ENCODE measurements around the gene HSD11B2. TPM values are rescaled to one million over a fixed set of nuclear protein-coding genes. Genes with fewer than 3 reads are reported as not detected.

HSD11B2 gene
- total RNA-seq, 1 experiment from 2014 or later = 9.7 TPM

GRCh38 chr16:67432506-67432890 lies 1.6 kb downstream of the HSD11B2 start:
- no TSS peak for BruUV-seq (replicated peaks)
- intact Hi-C loops (cut with micrococcal nuclease) = no loop called here
- no peak for DNase-seq (ENCODE audit: low read depth, low spot score)
- Histone ChIP-seq H3K79me2 (ENCODE audit: insufficient read depth, low read length) (no peaks in the 10 kb centered on the region), H2AFZ (ENCODE audit: low read depth, low read length, poor library complexity, severe bottlenecking) (no peak overlapping the region), H3K9me2 (ENCODE audit: insufficient read depth) (no peaks in the 10 kb centered on the region), H3K36me3 (ENCODE audit: control insufficient read depth in 1 of 2, insufficient read depth in 2 of 2, low read length in 2 of 2) (no peaks in the 10 kb centered on the region), H3K27me3 (ENCODE audit: insufficient read depth, low read length) (no peaks in the 10 kb centered on the region), H3K9me3 (ENCODE audit: control insufficient read depth in 1 of 2, insufficient read depth in 1 of 2, low read depth in 1 of 2, low read length in 2 of 2) (no peaks in the 10 kb centered on the region), H3K4me3 (replicated peaks in 1 of 2; ENCODE audit: low read depth in 1 of 2, low read length in 2 of 2) (no peak overlapping the region), H3K27ac (ENCODE audit: low read depth, low read length) (no peak overlapping the region), H3K4me1 (ENCODE audit: control insufficient read depth in 1 of 2, insufficient read depth in 2 of 2, low read length in 2 of 2) (peaks cover 6 to 44% of the 10 kb centered on the region in 2 experiments; a peak in 3 of 4 replicates), H4K20me1 (ENCODE audit: insufficient read depth) (no peaks in the 10 kb centered on the region), H3K9ac (ENCODE audit: low read length) (no peak overlapping the region), H3K4me2 (ENCODE audit: low read length) (peak overlapping the region; percentile 96)
- TF ChIP-seq CEBPB (IDR thresholded peaks at IDR 0.05; ENCODE audit: low read depth) = no peak
- no peak for TF ChIP-seq ELF1 (IDR thresholded peaks at IDR 0.05; ENCODE audit: borderline replicate concordance, low read depth)
- TF ChIP-seq POLR2A (IDR thresholded peaks at IDR 0.05; ENCODE audit: borderline replicate concordance, extremely low read depth, insufficient read depth, insufficient read length) = no peak
- TF ChIP-seq, protein P1, sequence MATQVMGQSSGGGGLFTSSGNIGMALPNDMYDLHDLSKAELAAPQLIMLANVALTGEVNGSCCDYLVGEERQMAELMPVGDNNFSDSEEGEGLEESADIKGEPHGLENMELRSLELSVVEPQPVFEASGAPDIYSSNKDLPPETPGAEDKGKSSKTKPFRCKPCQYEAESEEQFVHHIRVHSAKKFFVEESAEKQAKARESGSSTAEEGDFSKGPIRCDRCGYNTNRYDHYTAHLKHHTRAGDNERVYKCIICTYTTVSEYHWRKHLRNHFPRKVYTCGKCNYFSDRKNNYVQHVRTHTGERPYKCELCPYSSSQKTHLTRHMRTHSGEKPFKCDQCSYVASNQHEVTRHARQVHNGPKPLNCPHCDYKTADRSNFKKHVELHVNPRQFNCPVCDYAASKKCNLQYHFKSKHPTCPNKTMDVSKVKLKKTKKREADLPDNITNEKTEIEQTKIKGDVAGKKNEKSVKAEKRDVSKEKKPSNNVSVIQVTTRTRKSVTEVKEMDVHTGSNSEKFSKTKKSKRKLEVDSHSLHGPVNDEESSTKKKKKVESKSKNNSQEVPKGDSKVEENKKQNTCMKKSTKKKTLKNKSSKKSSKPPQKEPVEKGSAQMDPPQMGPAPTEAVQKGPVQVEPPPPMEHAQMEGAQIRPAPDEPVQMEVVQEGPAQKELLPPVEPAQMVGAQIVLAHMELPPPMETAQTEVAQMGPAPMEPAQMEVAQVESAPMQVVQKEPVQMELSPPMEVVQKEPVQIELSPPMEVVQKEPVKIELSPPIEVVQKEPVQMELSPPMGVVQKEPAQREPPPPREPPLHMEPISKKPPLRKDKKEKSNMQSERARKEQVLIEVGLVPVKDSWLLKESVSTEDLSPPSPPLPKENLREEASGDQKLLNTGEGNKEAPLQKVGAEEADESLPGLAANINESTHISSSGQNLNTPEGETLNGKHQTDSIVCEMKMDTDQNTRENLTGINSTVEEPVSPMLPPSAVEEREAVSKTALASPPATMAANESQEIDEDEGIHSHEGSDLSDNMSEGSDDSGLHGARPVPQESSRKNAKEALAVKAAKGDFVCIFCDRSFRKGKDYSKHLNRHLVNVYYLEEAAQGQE (IDR thresholded peaks at IDR 0.05; ENCODE audit: low read depth) = no peak
- TF ChIP-seq EZH2phosphoT487 (IDR thresholded peaks at IDR 0.05; ENCODE audit: borderline replicate concordance) = no peak
- TF ChIP-seq YY1 (IDR thresholded peaks at IDR 0.05; ENCODE audit: extremely low read depth, insufficient replicate concordance, low read depth, low read length) = no peak
- no peak for TF ChIP-seq RAD21 (IDR thresholded peaks at IDR 0.05; ENCODE audit: low read depth)
- TF ChIP-seq, protein P2, sequence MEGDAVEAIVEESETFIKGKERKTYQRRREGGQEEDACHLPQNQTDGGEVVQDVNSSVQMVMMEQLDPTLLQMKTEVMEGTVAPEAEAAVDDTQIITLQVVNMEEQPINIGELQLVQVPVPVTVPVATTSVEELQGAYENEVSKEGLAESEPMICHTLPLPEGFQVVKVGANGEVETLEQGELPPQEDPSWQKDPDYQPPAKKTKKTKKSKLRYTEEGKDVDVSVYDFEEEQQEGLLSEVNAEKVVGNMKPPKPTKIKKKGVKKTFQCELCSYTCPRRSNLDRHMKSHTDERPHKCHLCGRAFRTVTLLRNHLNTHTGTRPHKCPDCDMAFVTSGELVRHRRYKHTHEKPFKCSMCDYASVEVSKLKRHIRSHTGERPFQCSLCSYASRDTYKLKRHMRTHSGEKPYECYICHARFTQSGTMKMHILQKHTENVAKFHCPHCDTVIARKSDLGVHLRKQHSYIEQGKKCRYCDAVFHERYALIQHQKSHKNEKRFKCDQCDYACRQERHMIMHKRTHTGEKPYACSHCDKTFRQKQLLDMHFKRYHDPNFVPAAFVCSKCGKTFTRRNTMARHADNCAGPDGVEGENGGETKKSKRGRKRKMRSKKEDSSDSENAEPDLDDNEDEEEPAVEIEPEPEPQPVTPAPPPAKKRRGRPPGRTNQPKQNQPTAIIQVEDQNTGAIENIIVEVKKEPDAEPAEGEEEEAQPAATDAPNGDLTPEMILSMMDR (IDR thresholded peaks at IDR 0.05 in 2 of 3, conservative IDR thresholded peaks at IDR 0.05 in 1 of 3; ENCODE audit: borderline replicate concordance in 1 of 3, insufficient read depth in 1 of 3, low read depth in 2 of 3, low read length in 2 of 3) = no peak
- TF ChIP-seq, protein P3, sequence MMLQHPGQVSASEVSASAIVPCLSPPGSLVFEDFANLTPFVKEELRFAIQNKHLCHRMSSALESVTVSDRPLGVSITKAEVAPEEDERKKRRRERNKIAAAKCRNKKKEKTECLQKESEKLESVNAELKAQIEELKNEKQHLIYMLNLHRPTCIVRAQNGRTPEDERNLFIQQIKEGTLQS (IDR thresholded peaks at IDR 0.05) = no peak
- ATAC-seq = no peak
- ChIA-PET POLR2A (interaction anchor here (0.8 kb wide), 1 partner anchor 33 kb away, joined by 6 read pairs; no protein-coding TSS in a partner anchor), CTCF (interaction anchor here (2.3 kb wide), 1 partner anchor 15 kb away, joined by 8 read pairs; no protein-coding TSS in a partner anchor), RAD21 (ENCODE audit: low non-redundant PET in 1 of 2, low total read pairs in 2 of 2, uncharacterized antibody in 2 of 2, unreplicated experiment in 2 of 2) (no interaction called here)

Data from HCT116 (cell line).